ENCODE measurements around the gene KRT85. TPM values are rescaled to one million over a fixed set of nuclear protein-coding genes. Genes with fewer than 3 reads are reported as not detected.
A peak's percentile ranks its signal among the peaks of the same experiment; 100 is the strongest.

The KRT85 gene
- total RNA-seq, 1 donor from 2014 or later = not detected

- Mint-ChIP-seq H3K36me3 (ENCODE audit: unreplicated experiment) (peaks cover 3% of the 10 kb centered on the region), H3K4me1 (ENCODE audit: low read depth, unreplicated experiment) (no peaks in the 10 kb centered on the region), H3K4me3 (ENCODE audit: unreplicated experiment) (no peak overlapping the region), H3K27me3 (ENCODE audit: unreplicated experiment) (peaks cover 9% of the 10 kb centered on the region), H3K27ac (ENCODE audit: unreplicated experiment) (no peak overlapping the region), H3K9me3 (ENCODE audit: unreplicated experiment) (peaks cover 4% of the 10 kb centered on the region)
- DNase-seq = peak; percentile 2
- TF ChIP-seq, protein P1, sequence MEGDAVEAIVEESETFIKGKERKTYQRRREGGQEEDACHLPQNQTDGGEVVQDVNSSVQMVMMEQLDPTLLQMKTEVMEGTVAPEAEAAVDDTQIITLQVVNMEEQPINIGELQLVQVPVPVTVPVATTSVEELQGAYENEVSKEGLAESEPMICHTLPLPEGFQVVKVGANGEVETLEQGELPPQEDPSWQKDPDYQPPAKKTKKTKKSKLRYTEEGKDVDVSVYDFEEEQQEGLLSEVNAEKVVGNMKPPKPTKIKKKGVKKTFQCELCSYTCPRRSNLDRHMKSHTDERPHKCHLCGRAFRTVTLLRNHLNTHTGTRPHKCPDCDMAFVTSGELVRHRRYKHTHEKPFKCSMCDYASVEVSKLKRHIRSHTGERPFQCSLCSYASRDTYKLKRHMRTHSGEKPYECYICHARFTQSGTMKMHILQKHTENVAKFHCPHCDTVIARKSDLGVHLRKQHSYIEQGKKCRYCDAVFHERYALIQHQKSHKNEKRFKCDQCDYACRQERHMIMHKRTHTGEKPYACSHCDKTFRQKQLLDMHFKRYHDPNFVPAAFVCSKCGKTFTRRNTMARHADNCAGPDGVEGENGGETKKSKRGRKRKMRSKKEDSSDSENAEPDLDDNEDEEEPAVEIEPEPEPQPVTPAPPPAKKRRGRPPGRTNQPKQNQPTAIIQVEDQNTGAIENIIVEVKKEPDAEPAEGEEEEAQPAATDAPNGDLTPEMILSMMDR (IDR thresholded peaks at IDR 0.05; ENCODE audit: partially characterized antibody, unreplicated experiment) = no peak
These were observed 43.7 kb downstream of the KRT85 start for GRCh38 chr12:52323416-52324152.

- Mint-ChIP-seq H3K27ac (ENCODE audit: unreplicated experiment) (no peak overlapping the region), H3K4me3 (ENCODE audit: unreplicated experiment) (no peak overlapping the region), H3K4me1 (ENCODE audit: low read depth, unreplicated experiment) (no peaks in the 10 kb centered on the region), H3K9me3 (ENCODE audit: unreplicated experiment) (peaks cover 4% of the 10 kb centered on the region), H3K36me3 (ENCODE audit: unreplicated experiment) (peaks cover 3% of the 10 kb centered on the region), H3K27me3 (ENCODE audit: unreplicated experiment) (peaks cover 9% of the 10 kb centered on the region)
- TF ChIP-seq, protein P1 (IDR thresholded peaks at IDR 0.05; ENCODE audit: partially characterized antibody, unreplicated experiment) = no peak
- no peak for DNase-seq
These were observed 44.3 kb downstream of the KRT85 start for GRCh38 chr12:52323001-52323400.

GRCh38 chr12:52322069-52322468 is 45.2 kb downstream of the KRT85 start:
- H3K27me3 Mint-ChIP-seq (ENCODE audit: unreplicated experiment) = peaks cover 7% of the 10 kb centered on the region
- no peak overlapping the region for H3K4me3 Mint-ChIP-seq (ENCODE audit: unreplicated experiment)
- DNase-seq = no peak
- peaks cover 4% of the 10 kb centered on the region for H3K9me3 Mint-ChIP-seq (ENCODE audit: unreplicated experiment)
- TF ChIP-seq, protein P1 (IDR thresholded peaks at IDR 0.05; ENCODE audit: partially characterized antibody, unreplicated experiment) = no peak
- no peak overlapping the region for H3K27ac Mint-ChIP-seq (ENCODE audit: unreplicated experiment)
- H3K36me3 Mint-ChIP-seq (ENCODE audit: unreplicated experiment) = peaks cover 3% of the 10 kb centered on the region
- no peaks in the 10 kb centered on the region for H3K4me1 Mint-ChIP-seq (ENCODE audit: low read depth, unreplicated experiment)

DNA sequence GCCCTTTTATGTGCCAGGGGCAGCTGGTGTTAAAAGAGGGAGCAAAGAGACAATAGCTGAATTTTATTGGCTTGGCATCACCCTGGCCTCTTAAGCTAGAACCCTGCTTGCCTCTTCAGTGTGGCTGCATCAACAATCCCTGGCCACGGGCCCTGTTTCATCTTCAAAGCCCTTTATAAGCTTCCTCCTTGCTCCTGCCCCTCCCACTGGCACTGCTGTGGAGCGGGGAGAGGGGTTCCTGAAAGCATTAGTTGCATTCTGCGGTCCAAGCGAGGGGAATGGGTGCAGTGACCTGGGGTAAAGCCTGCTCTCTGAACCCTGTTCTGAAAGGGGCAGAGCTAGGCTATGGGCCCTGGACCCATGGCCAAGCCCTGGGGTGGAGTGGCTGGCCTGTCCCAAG is 45.9 kb downstream of the KRT85 start:
- Mint-ChIP-seq H3K27ac (ENCODE audit: unreplicated experiment) (no peak overlapping the region), H3K27me3 (ENCODE audit: unreplicated experiment) (peaks cover 7% of the 10 kb centered on the region), H3K4me3 (ENCODE audit: unreplicated experiment) (no peak overlapping the region), H3K9me3 (ENCODE audit: unreplicated experiment) (peaks cover 4% of the 10 kb centered on the region), H3K36me3 (ENCODE audit: unreplicated experiment) (peaks cover 3% of the 10 kb centered on the region), H3K4me1 (ENCODE audit: low read depth, unreplicated experiment) (no peaks in the 10 kb centered on the region)
- no peak for DNase-seq
- TF ChIP-seq, protein P1 (IDR thresholded peaks at IDR 0.05; ENCODE audit: partially characterized antibody, unreplicated experiment) = no peak

GRCh38 chr12:52320784-52321400 is 46.4 kb downstream of the KRT85 start, which contains the start of gene KRT83:
Gene KRT83 (minus strand): TSS chr12:52321398. CDS start chr12:52321335, 63 bp downstream.
- Mint-ChIP-seq H3K9me3 (ENCODE audit: unreplicated experiment) (peaks cover 2% of the 10 kb centered on the region), H3K36me3 (ENCODE audit: unreplicated experiment) (peaks cover 3% of the 10 kb centered on the region), H3K4me1 (ENCODE audit: low read depth, unreplicated experiment) (no peaks in the 10 kb centered on the region), H3K27me3 (ENCODE audit: unreplicated experiment) (peaks cover 7% of the 10 kb centered on the region), H3K4me3 (ENCODE audit: unreplicated experiment) (no peak within 1 kb of the TSS), H3K27ac (ENCODE audit: unreplicated experiment) (no peak within 1 kb of the TSS)
- DNase-seq = no peak
- TF ChIP-seq, protein P1 (IDR thresholded peaks at IDR 0.05; ENCODE audit: partially characterized antibody, unreplicated experiment) = no peak

All from glutamatergic neuron (in vitro differentiated cells).